Measurements from ENCODE around the gene ANO10.
"Not testable (repeated sequence)": the region's sequence is repeated elsewhere in the genome, so short reads cannot be mapped to it uniquely, and the experiment has no call there.

ANO10 gene

DNA sequence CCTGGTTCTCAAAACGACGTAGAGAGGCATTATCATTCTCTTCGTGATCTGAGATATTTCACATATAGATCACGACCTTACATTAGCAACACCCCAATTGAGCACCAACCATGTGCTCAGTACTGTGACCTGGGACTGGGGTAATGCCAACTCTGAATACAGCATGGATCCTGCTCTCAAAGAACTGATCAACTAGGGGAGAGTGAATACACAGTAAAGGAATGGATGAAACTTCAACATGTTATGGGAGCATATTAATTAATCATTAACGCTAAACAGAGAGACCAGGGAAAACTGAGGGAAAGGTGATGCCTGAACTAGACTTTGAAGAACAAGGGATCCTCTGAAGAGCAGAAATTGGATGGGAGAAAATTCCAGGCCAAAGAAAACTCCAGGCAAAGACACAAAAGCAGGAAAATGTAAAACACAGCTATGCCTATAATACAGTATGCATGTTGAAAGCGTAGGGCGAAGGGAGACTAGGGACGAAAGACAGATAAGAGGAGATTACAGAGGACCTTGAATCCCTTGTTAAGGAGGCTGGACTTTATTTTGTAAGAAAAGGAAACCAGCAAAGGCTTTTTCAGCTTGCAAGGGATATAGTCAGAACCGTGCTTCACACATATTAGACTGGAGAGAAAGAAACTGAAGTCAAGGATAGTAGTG lies 105.7 kb downstream of the ANO10 start:
- no peak for DNase-seq

DNA sequence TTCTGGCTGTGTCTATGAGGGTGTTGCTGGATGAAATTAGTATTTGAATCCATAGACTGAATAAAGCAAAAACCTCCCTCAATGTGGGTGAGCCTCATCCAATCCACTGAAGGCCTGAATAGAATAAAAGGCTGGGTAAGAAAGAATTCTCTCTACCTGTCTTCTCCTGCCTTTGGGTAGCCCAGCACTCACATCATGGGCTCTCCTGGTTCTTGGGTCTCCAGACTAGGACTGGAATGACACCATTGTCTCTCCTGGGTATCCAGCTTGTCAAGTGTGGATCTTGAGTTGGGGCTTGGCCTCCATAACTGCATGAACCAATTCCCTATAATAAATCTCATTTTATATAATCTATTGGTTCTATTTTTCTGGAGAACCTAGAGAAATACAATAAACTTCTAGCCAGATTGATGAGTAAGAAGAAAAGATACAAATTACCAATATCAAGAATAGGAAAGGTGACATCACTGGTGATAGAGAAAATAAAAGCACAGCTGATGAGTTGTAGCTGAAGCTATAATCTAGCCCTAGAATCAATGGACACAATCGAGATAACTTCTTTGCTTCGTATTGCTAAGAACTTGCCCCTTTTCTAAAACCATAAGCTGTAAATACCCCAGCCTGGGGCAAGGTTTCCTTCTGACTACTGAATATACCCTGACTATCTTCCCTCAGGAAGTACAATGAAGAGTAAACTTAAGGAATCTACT lies 106.4 kb downstream of the ANO10 start:
- no peak for DNase-seq

DNA sequence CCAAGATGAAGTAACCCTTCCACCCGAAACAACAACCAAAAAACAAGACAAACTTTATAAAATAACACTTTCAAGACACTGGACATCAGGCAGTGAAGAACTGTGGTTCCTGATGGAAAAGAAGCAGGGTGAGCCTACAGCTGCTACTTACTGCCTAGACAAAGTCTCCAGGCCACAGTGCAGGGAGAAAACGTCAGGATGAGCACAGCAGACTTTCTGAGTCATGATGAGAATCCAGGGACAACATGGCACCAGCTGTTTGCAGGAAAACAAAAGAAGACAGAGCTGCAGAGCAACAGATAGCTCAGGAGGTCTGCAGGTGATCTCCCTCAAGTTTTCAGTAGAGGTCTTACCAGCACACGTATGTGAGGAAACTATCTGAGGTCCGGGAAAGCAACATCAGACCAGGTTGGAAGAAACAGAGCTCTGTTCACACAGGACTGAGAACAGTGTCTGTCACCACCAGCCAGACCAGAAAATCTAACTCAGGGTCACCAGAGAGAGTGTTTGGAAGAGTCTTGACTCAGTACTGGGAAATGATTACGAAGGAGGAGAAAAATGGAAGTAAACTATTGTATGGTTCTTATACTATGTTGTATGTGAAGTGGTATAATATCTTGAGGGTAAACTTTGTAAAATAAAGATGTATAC lies 108.9 kb downstream of the ANO10 start:
- DNase-seq = no peak

DNA sequence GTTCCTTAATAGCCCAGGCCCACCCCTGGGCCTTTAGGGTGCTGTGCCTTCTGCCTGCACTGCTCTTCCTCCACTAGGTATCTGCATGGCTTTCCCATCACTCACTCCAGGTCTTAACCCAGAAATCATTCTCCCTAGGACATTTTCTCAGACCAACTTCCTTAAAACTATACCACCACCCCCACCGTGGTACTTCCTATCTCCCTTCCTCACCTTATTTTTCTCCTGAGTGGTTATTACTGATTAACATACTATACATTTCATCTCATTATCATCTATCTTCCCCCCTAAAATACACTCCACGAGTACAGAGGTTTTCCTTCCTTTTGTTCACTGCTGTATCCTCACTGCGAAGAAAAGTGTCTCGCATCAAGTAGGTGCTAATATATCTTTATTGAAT lies 115.2 kb downstream of the ANO10 start:
- DNase-seq = no peak

DNA sequence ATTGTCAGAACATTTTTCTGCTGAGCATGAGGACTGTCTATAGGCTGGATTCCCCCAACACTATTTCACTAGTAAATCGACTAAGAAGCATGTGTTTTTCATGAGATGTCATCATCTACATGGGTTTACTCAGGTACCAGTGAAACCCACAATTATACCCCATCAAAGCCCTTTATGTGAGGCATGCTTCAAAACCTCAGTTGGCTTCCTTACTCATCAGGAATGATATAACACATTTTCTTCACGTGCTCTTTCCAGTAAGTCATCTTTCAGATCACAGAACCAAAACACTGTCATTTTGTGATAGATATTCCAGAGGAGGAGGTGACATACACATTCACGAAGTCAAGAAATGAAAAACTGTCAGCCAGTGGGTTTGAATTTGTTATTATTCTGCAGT lies 116.5 kb downstream of the ANO10 start:
- no peak for DNase-seq

DNA sequence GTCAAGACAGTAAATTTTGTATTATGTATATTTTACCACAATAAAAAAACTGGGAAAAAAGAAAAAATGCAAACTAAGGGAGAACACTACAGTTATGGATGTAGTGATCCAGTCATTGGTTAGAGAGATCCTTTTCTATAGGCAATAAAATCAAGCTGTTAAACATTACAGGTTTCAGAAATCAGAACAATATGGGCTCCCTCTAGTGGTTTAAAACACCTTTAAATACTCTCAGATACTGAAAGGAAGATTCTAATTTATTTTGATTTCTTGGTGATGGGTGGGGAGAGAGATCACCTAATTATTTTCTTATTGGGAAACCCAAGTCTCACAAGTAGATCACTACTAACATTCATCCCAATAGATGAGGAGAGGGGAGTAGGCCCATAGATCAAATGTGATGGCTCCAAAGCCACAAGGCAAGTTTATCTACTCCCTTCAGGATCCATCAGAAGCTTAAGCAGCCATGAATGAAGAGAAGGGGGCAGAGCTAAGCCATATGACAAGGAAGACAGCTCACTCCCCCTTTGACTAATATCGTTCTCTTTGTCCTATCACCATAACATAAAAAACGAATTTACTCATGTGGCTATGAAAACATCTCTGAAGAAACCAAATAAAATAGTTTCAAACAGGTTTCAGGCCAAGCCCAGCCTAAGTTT lies 118.6 kb downstream of the ANO10 start:
- no peak for DNase-seq

DNA sequence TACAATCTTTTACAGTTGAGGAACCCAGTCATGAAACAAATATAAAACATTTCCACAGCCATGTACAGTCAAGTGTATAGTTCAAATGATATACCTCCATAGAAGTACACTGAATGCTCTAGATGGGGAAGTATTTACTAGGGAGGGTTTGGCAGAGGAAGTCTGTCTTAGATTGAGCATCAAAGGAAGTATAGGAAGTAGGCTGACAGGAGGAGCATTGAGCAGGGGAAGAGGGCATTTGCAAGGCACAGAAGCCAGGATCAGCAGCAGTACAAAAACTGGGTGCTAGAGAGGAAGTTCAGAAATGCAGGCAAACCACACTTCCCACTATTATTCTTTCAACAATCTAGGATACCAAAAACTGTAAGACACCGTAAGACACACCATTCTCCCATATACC lies 122.6 kb downstream of the ANO10 start:
- DNase-seq = no peak

DNA sequence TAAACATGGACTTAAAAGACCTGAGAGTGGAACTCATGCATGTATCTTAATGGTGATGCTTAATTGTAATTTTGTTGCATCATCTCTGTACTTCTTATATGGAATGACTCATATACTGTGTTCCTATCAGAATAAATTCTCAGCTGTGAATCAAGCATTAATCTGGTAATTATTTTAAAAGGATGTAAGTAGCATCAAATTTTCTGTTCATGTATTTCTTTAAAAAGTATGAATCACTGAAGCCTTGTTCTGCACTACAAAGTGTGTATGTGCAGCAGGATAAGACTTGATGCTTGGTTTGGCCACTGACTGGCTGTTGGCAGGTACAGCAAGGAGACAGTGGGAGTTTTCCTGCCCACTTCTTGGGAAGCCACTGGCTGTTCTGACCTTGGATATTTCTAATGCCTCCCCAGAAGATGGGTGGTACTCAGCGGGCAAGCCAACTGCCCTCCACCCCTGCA lies 123.9 kb downstream of the ANO10 start:
- no peak for DNase-seq

DNA sequence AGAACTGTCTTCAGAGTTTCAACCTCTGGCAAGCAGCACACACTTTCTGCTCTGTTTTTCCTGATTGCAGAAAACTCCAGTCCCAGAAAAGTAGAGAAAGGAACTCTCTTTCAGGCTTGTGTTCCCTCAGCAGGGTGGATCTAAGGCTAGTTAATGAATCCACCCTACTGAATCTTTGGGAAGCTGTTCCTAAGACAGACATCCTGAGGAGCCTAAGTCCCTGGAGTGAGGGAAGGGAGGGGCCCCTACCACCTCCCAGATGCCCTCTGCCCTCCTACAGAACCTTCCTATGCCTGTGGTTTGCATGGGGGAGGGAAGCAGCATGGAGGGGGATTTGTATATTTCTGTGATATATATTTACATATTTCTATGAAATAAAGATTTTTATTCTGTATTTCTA lies 124.4 kb downstream of the ANO10 start:
- no peak for DNase-seq

DNA sequence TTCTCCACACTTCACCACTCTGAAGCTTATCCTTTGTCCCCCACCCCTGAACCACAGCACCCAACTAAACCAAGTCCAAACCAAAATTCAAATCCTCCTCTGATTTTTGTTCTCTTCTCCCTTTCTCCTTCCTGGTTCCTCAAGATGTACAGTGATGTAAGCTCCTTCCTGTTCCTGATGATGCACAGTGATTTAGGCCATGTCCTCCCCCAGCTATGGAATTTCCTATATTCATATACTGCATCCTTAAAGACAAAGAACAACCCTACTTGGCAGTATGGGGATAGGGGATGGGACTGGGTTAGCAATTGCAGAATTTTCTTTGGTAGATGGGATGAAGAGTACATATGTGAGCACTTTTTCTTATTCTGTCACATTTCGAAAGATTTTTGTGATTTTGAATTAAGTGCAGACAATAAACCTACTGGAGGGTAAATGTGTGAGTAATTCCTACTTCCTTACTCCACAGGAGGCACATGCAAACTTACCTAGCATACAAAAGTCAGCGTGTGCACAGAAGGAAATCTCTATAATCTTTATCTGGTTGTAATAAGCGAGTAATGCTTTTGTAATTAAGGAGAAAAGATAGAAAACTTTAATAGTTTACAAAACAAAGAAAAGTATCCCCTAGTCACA lies 125.0 kb downstream of the ANO10 start:
- no peak for DNase-seq

DNA sequence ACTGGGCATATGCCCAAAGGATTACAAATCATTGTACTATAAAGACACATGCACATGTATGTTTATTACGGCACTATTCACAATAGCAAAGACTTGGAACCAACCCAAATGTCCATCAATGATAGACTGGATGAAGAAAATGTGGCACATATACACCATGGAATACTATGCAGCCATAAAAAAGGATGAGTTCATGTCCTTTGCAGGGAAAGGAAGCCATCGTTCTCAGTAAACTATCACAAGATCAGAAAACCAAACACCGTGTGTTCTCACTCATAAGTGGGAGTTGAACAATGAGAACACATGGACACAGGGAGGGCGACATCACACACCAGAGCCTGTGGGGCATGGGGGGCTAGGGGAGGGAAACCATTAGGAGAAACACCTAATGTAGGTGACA lies 128.9 kb downstream of the ANO10 start:
- not testable (repeated sequence) for DNase-seq

DNA sequence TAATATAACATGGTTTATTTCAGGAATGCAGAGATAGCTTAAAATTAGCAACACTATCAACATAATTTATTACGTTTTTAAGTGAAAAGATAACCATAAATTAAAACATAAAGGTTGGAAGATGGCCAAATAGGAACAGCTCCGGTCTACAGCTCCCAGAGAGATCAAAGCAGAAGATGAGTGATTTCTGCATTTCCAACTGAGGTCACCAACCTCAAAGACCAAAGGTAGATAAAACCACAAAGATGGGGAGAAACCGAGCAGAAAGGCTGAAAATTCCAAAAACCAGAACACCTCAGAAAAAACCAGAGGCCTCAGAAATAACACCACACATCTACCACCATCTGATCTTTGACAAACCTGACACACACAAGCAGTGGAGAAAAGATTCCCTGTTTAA lies 130.0 kb downstream of the ANO10 start:
- not testable (repeated sequence) for DNase-seq

DNA sequence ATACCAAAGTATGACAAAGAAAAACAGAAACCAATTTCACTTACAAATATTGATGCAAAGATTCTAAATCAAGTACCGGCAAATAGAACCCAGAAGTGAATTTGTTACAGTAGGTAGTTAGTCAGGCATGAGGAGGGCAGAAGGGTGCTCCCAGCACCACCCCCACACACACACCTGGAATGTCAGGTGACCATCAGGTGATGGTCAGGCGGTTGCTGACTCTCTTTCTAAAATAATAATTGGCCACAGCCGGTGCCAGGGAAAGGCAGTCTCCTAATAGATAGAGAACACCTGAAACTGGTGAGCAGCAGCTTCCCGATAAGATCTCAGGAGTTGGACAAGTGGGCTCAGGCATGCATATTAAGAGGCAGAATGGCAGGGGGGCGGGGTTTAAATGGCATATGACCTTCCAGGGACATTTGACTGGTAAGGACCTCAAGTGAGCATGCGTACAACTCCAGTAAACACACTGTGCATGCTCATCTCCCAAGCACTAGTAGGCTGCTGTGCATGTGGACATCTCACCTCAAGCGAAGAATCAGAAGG lies 131.1 kb downstream of the ANO10 start:
- no peak for DNase-seq

DNA sequence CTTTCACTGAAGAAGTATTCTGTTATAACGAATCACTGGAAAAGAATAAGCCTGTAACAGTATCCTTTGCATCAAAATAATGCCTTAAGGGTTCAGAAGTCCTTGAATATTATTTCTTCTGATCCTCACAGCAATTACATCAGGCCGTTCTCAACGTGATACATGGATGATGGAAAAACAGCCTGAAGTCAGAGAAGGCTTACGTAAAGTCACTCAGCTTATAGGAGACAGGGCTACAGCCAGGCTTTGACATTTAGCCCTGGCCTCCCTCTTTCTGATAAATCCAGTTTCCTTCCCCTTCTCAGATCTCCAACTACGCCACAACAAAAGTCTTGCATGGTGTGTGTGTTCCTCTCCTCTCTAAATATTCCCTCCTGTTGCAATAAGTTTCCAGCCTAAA lies 131.9 kb downstream of the ANO10 start:
- no peak for DNase-seq

DNA sequence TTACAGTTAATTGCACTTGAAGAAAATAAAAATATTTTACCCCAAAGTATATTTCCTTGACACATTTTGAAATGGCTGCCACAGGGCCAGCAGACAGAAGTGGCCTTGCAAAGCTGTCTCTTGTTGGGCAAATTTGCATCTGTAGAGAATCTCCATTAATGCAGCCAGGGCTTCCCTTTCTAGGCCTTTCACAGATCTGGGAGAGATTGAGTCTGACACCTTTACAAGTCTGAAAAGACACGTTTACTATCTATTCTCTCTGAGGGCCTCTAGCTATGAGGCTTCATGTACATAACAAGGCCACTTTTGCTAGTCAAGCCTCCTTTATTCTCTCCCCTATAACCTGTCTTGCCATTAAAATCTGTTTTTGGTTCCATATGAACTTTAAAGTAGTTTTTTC lies 135.9 kb downstream of the ANO10 start:
- no peak for DNase-seq

DNA sequence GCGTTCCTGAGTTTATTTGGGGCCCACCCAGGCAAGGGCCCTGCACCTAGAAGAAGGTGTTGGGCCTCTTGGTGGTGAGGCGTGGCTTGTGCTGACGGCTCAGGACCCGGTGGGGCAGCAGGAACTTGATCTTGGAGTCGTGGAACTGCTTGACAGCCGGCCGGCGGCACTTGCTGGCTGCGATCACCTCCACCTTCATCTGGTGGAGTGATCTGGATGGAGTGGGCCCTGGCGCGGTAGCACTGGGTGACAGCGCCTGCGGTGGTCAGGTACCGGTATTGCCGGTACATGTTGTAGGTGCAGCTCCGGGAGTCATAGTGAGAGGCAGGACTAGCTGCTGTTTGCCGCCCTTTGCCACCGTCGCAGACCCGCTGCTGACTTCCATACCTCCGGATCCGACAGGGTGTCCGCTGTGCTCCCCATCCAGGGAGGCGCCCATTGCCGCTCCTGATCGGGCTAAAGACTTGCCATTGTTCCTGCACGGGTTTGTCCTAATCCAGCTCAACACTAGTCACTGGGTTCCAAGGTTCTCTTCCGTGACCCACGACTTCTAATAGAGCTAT lies 136.8 kb downstream of the ANO10 start:
- no peak for DNase-seq

DNA sequence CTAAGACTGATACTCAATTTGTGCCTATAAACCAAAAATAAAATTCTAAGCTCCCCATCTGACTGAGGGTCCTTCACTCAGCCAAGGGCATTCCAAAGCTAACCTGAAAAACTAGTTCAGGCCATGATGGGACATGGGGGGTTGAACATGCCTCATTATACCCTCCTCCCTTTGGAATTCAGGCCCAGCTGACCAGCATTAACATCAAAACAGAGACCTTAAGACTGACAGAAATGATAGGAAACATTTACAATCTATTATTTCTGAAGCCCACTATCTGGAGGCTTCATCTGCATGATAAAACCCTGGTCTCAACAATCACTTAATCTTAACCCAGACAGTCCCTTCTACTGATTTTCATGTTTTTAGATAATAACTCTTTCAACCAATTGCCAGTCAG lies 140.4 kb downstream of the ANO10 start:
- no peak for DNase-seq

DNA sequence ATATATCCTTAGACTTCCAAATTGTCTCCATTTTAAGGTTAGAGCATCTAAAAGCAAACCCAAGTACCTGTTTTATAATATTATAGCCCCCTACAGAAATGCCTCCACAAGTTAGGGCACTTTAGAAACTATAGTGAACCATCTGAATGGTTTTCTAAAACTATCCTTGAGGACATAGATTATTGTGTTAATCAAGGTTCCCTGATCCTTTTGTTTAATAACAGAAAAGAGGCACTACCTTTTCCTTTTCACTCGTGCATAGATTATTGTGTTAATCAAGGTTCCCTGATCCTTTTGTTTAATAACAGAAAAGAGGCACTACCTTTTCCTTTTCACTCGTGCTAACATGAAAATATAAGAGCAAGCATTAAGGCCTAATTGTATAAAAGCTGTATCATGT lies 143.0 kb downstream of the ANO10 start:
- not testable (repeated sequence) for DNase-seq

DNA sequence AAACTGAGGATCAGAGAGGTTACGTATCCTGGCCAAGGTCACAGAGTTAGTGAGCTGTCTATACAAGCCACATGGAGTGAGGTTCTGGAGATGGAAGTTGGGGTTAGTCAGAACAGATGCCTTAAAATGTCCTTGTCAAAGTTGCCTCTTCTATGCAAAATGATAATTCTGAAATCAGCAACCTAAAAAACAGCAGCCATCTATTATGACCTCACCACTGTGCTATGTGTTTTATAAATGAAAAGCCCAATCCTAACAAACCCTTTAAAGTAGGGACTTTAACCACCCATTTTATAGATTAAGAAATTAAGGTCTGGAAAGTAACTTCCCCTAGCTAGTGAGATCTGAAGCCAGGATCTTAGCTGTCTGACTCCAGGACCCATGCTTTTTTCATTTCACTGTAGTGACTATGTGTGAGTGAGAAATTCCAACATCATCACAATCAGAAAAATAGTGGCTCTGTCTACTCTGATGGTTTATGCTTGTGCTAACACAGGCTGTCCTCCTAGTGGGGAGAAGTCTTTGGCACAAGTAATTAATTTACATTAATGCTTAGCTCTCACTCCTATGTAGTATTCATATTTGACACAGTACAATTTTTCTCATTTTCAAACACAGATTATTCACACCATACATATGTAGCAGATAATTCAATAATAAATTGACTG lies 143.6 kb downstream of the ANO10 start:
- DNase-seq = no peak

DNA sequence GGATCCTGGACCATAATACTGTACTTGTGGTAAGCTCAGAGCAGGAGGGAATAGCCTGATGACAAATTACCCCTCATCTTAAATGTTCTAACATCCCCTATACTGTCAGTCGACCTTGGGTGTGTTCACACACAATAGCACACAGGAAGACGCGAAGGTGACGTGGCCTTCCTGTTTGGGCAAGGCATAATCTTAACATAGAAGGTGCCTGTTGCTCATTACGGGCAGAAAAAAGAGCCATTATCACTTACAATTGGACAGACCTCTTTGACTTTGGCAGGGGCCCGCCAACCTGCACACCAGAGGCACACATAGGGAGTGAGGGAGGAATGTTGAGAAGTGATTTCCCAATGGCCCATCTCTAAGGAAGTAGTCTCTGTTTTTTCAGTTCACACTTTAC lies 144.2 kb downstream of the ANO10 start:
- DNase-seq = peak; percentile 27

DNA sequence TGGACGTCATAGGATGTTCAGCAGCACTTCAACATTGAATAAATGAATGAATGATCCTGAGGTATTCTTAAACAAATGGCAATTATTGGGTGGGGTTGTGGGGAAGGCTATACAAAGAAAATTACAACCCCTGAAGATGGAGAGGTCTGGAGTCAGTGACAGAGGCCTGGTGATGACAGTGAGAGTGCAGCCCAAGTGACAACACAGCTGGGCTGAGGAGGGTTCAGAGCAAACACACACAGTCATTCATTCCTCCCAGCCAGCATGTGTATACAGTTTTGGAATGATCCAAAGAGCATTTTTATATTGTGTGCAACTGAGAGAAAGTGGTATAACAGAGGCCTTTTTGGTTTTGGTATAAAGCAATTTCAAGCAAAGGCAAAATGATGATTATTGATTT lies 148.1 kb downstream of the ANO10 start:
- no peak for DNase-seq

DNA sequence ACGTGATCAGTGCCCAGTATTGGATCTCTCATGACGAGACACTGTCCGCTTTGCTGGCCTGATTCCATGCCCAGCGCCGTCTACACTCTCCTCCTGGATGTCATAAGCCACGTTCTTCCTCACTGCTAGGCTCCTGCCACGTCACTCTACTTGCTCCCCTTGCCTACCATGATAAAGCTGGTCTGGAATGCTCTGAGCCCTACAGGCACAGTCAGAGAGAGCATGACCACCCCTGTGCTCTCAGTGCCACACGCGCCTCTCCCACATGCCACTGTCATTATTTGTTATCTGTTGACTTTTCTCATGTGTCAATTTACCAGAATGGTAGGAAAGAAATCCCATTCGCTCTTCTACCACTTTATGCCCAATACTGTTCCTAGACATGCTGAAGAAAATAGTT lies 148.6 kb downstream of the ANO10 start:
- DNase-seq = no peak
